Stomach smooth muscle (tissue), 2 donors: Measurements from ENCODE around the gene KLHL30.

Source experiments
- H3K27ac ChIP-seq: one replicate; pipeline ENCODE4 v1.7.0; 2013; ENCODE audit warnings: mild to moderate bottlenecking, low read length, inconsistent platforms
- H3K27me3 ChIP-seq, 2 donors: one replicate each; pipeline ENCODE4 v1.7.0; 2013; ENCODE audit warnings: low read length in 2 of 2; ENCODE audit not compliant: insufficient read depth in 2 of 2, control insufficient read depth in 1 of 2
- H3K36me3 ChIP-seq, 2 donors: one replicate each; pipeline ENCODE4 v1.7.0; 2013; ENCODE audit warnings: low read length in 2 of 2; ENCODE audit not compliant: control insufficient read depth in 2 of 2, insufficient read depth in 2 of 2
- H3K4me1 ChIP-seq: one replicate; pipeline ENCODE4 v1.7.0; 2013; ENCODE audit warnings: low read length; ENCODE audit not compliant: control insufficient read depth, insufficient read depth
- H3K4me3 ChIP-seq, 2 donors: one replicate each; pipeline ENCODE4 v1.7.0; 2013; ENCODE audit warnings: low read length in 2 of 2
- H3K9ac ChIP-seq, 2 donors: one replicate each; pipeline ENCODE4 v1.7.0; 2013; ENCODE audit warnings: low read length in 2 of 2, mild to moderate bottlenecking in 1 of 2
- H3K9me3 ChIP-seq, 2 donors: one replicate each; pipeline ENCODE4 v1.7.0; 2013; ENCODE audit warnings: low read length in 2 of 2; ENCODE audit not compliant: control insufficient read depth in 2 of 2
- donor health status: healthy.
- donor health status: Pancreatic carcinoma.

KLHL30 gene

GRCh38 chr2:238123218-238123971 is 15.1 kb upstream of the KLHL30 start:
- Histone ChIP-seq H3K4me1 (peaks cover 8% of the 10 kb centered on the region), H3K9ac (no peak overlapping the region), H3K36me3 (no peaks in the 10 kb centered on the region), H3K27me3 (peaks cover 0 to 2% of the 10 kb centered on the region in 2 donors), H3K4me3 (no peak overlapping the region), H3K9me3 (no peaks in the 10 kb centered on the region), H3K27ac (no peak overlapping the region)

- Histone ChIP-seq H3K9me3 (no peaks in the 10 kb centered on the region), H3K27ac (no peak overlapping the region), H3K4me3 (no peak overlapping the region), H3K9ac (no peak overlapping the region), H3K36me3 (no peaks in the 10 kb centered on the region), H3K27me3 (peaks cover 0 to 2% of the 10 kb centered on the region in 2 donors), H3K4me1 (peaks cover 8% of the 10 kb centered on the region)
Measured at GRCh38 chr2:238123991-238124470, 14.4 kb upstream of the KLHL30 start.

- Histone ChIP-seq H3K9ac (no peak overlapping the region), H3K36me3 (no peaks in the 10 kb centered on the region), H3K27ac (no peak overlapping the region), H3K4me1 (peaks cover 8% of the 10 kb centered on the region), H3K9me3 (no peaks in the 10 kb centered on the region), H3K4me3 (no peak overlapping the region), H3K27me3 (peaks cover 0 to 2% of the 10 kb centered on the region in 2 donors)
Measured at GRCh38 chr2:238124488-238125126, 13.9 kb upstream of the KLHL30 start.

GRCh38 chr2:238125127-238125885 is 13.2 kb upstream of the KLHL30 start:
- peaks cover 0 to 2% of the 10 kb centered on the region in 2 donors for H3K27me3 ChIP-seq
- peaks cover 6% of the 10 kb centered on the region for H3K4me1 ChIP-seq
- no peak overlapping the region for H3K27ac ChIP-seq
- H3K9me3 ChIP-seq = no peaks in the 10 kb centered on the region
- H3K36me3 ChIP-seq = no peaks in the 10 kb centered on the region
- no peak overlapping the region for H3K9ac ChIP-seq
- no peak overlapping the region for H3K4me3 ChIP-seq

GRCh38 chr2:238126338-238126737 is 12.1 kb upstream of the KLHL30 start:
- Histone ChIP-seq H3K9me3 (no peaks in the 10 kb centered on the region), H3K36me3 (no peaks in the 10 kb centered on the region), H3K4me1 (peaks cover 6% of the 10 kb centered on the region), H3K9ac (peak overlapping the region in 1 of 2 donors; percentile 13), H3K27me3 (peaks cover 0 to 2% of the 10 kb centered on the region in 2 donors), H3K4me3 (no peak overlapping the region), H3K27ac (no peak overlapping the region)

GRCh38 chr2:238126775-238127164 is 11.7 kb upstream of the KLHL30 start:
- Histone ChIP-seq H3K27me3 (peaks cover 0 to 2% of the 10 kb centered on the region in 2 donors), H3K9ac (peak overlapping the region in 1 of 2 donors; percentile 58), H3K27ac (no peak overlapping the region), H3K4me3 (peak overlapping the region in 1 of 2 donors; percentile 44), H3K4me1 (peaks cover 6% of the 10 kb centered on the region), H3K36me3 (no peaks in the 10 kb centered on the region), H3K9me3 (no peaks in the 10 kb centered on the region)

- H3K27ac ChIP-seq = no peak overlapping the region
Measured at GRCh38 chr2:238127165-238128060, 11.1 kb upstream of the KLHL30 start.

GRCh38 chr2:238128061-238128440 is 10.4 kb upstream of the KLHL30 start:
- Histone ChIP-seq H3K36me3 (no peaks in the 10 kb centered on the region), H3K27ac (no peak overlapping the region), H3K4me3 (no peak overlapping the region), H3K9ac (no peak overlapping the region), H3K9me3 (no peaks in the 10 kb centered on the region), H3K27me3 (peaks cover 0 to 2% of the 10 kb centered on the region in 2 donors), H3K4me1 (peaks cover 6% of the 10 kb centered on the region)

More at GRCh38 chr2:238127165-238128060, 11.1 kb upstream of the KLHL30 start:
- Histone ChIP-seq H3K9me3 (no peaks in the 10 kb centered on the region), H3K9ac (peak overlapping the region in 1 of 2 donors; percentile 58), H3K36me3 (no peaks in the 10 kb centered on the region), H3K27me3 (peaks cover 0 to 2% of the 10 kb centered on the region in 2 donors), H3K4me3 (peak overlapping the region in 1 of 2 donors; percentile 44), H3K4me1 (peaks cover 6% of the 10 kb centered on the region)

- peaks cover 6% of the 10 kb centered on the region for H3K4me1 ChIP-seq
- no peak overlapping the region for H3K27ac ChIP-seq
- no peaks in the 10 kb centered on the region for H3K36me3 ChIP-seq
- H3K27me3 ChIP-seq = peaks cover 0 to 2% of the 10 kb centered on the region in 2 donors
- H3K9ac ChIP-seq = no peak overlapping the region
- H3K9me3 ChIP-seq = no peaks in the 10 kb centered on the region
- no peak overlapping the region for H3K4me3 ChIP-seq
Measured at GRCh38 chr2:238128534-238129001, 9.9 kb upstream of the KLHL30 start.
